ENCODE data around the gene LHX4. TPM values are rescaled to one million over a fixed set of nuclear protein-coding genes. Genes with fewer than 3 reads are reported as not detected.

Gene LHX4
- total and polyA plus RNA-seq, 4 donors: under 0.01 to 0.19 (median 0.05) TPM

DNA sequence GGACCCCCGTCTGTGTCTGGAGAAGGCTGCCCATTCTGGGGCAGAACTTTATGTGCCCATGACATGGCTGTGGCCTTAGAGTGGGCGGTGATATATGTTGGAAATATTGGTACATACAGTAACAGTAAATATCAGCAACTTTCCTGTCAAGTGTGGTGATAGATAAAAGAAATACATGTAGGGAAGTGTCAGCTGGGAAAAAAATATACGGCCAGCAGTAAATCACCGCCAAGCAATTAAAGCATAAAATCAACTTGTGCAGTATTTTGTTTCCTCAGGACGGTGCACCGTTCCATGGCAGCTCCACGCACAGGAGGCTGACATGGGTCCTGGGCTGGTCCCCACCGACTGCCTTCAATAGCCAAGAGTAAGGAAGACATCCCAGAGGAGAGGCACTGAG, 27.4 kb downstream of the LHX4 start (continued):
- TF ChIP-seq, protein P1, sequence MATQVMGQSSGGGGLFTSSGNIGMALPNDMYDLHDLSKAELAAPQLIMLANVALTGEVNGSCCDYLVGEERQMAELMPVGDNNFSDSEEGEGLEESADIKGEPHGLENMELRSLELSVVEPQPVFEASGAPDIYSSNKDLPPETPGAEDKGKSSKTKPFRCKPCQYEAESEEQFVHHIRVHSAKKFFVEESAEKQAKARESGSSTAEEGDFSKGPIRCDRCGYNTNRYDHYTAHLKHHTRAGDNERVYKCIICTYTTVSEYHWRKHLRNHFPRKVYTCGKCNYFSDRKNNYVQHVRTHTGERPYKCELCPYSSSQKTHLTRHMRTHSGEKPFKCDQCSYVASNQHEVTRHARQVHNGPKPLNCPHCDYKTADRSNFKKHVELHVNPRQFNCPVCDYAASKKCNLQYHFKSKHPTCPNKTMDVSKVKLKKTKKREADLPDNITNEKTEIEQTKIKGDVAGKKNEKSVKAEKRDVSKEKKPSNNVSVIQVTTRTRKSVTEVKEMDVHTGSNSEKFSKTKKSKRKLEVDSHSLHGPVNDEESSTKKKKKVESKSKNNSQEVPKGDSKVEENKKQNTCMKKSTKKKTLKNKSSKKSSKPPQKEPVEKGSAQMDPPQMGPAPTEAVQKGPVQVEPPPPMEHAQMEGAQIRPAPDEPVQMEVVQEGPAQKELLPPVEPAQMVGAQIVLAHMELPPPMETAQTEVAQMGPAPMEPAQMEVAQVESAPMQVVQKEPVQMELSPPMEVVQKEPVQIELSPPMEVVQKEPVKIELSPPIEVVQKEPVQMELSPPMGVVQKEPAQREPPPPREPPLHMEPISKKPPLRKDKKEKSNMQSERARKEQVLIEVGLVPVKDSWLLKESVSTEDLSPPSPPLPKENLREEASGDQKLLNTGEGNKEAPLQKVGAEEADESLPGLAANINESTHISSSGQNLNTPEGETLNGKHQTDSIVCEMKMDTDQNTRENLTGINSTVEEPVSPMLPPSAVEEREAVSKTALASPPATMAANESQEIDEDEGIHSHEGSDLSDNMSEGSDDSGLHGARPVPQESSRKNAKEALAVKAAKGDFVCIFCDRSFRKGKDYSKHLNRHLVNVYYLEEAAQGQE (IDR thresholded peaks at IDR 0.05): no peak
- TF ChIP-seq JUND (IDR thresholded peaks at IDR 0.05): no peak
- TF ChIP-seq RXRA (IDR thresholded peaks at IDR 0.05): no peak

DNA sequence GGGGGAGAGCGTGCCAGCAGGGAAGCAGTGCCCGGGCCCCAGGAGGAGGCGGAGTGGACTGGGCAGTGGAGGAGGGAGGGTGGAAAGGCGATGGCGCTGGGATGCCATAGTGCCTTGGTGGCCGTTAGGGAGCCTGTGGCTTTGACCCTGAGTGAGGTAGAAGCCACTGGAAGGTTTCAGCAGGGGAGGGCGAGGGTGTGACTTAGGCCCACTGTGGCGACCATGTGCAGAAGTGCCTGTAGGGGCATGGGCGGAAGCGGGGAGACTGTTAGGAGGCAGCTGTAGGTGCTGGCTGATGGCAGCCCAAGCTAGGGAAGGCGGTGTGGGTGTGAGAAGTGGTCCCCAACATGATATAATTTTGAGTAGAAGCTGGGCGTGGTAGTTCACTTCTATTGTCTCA, 28.2 kb downstream of the LHX4 start:
- no peak overlapping the region for H3K27ac ChIP-seq (ENCODE audit: low read depth in 1 of 2, low read length in 2 of 2)
- TF ChIP-seq FOXA1 (IDR thresholded peaks at IDR 0.05) (no peak), YY1 (IDR thresholded peaks at IDR 0.05) (no peak), JUND (IDR thresholded peaks at IDR 0.05) (no peak), TAF1 (conservative IDR thresholded peaks at IDR 0.05) (no peak), GABPA (IDR thresholded peaks at IDR 0.05 in 1 of 2, conservative IDR thresholded peaks at IDR 0.05 in 1 of 2) (no peak)
- H3K9ac ChIP-seq (ENCODE audit: low read depth in 1 of 2, low read length in 2 of 2): no peak overlapping the region
- H3K36me3 ChIP-seq (ENCODE audit: control insufficient read depth in 4 of 4, insufficient read depth in 3 of 4, low read depth in 1 of 4, low read length in 3 of 4): no peaks in the 10 kb centered on the region
- H3K4me1 ChIP-seq (ENCODE audit: control insufficient read depth in 4 of 4, insufficient read depth in 4 of 4, low read length in 3 of 4): no peaks in the 10 kb centered on the region
- peaks cover 0 to 2% (median 0%) of the 10 kb centered on the region in 4 donors for H3K27me3 ChIP-seq (ENCODE audit: control insufficient read depth in 4 of 4, insufficient read depth in 4 of 4, low read length in 3 of 4)
- H3K9me3 ChIP-seq (ENCODE audit: control insufficient read depth in 4 of 4, low read length in 3 of 4): no peaks in the 10 kb centered on the region
- no peak overlapping the region for H3K4me3 ChIP-seq (ENCODE audit: low read depth in 1 of 3, low read length in 3 of 3)
- no peak for DNase-seq (ENCODE audit: low spot score)
- WGBS: 86% methylated on average over 12 of the region's 12 CpGs

DNA sequence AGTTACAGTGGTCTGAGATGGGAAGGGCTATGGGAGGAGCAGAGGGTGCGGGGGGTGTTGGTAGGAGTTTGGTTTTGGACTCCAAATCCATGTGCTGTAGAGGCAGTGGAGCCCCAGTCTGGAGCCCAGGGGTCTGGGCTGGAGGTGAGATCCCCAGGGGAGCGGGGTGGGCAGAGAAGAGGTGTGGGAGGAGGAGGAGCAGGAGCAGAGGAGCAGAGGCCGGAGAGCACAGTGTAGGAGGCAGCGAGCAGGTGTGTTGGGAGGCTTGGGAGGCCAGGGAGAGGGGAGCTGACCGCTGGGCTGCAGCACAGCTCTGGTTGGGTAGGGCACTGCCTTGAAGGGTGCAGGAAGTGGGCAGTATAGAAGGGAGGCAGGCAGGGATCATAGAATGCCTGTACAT, 28.9 kb downstream of the LHX4 start:
- Histone ChIP-seq H3K9me3 (ENCODE audit: control insufficient read depth in 4 of 4, low read length in 3 of 4) (no peaks in the 10 kb centered on the region), H3K27me3 (ENCODE audit: control insufficient read depth in 4 of 4, insufficient read depth in 4 of 4, low read length in 3 of 4) (peaks cover 0 to 2% (median 0%) of the 10 kb centered on the region in 4 donors), H3K36me3 (ENCODE audit: control insufficient read depth in 4 of 4, insufficient read depth in 3 of 4, low read depth in 1 of 4, low read length in 3 of 4) (no peaks in the 10 kb centered on the region), H3K27ac (ENCODE audit: low read depth in 1 of 2, low read length in 2 of 2) (no peak overlapping the region), H3K4me3 (ENCODE audit: low read depth in 1 of 3, low read length in 3 of 3) (no peak overlapping the region), H3K9ac (ENCODE audit: low read depth in 1 of 2, low read length in 2 of 2) (no peak overlapping the region), H3K4me1 (ENCODE audit: control insufficient read depth in 4 of 4, insufficient read depth in 4 of 4, low read length in 3 of 4) (no peaks in the 10 kb centered on the region)
- DNase-seq (ENCODE audit: low spot score): no peak
- TF ChIP-seq FOXA2 (IDR thresholded peaks at IDR 0.05) (no peak), FOXA1 (IDR thresholded peaks at IDR 0.05) (no peak), YY1 (IDR thresholded peaks at IDR 0.05) (no peak), SP1 (IDR thresholded peaks at IDR 0.05) (no peak), EGR1 (IDR thresholded peaks at IDR 0.05; ENCODE audit: low read depth in 2 of 2) (no peak), HNF4G (IDR thresholded peaks at IDR 0.05) (no peak), GABPA (IDR thresholded peaks at IDR 0.05 in 1 of 2, conservative IDR thresholded peaks at IDR 0.05 in 1 of 2) (no peak), NR2F2 (IDR thresholded peaks at IDR 0.05) (no peak), JUND (IDR thresholded peaks at IDR 0.05) (no peak), HNF4A (conservative IDR thresholded peaks at IDR 0.05) (no peak), TAF1 (conservative IDR thresholded peaks at IDR 0.05) (no peak), RXRA (IDR thresholded peaks at IDR 0.05) (no peak), RAD21 (IDR thresholded peaks at IDR 0.05) (no peak)
- TF ChIP-seq, protein P2, sequence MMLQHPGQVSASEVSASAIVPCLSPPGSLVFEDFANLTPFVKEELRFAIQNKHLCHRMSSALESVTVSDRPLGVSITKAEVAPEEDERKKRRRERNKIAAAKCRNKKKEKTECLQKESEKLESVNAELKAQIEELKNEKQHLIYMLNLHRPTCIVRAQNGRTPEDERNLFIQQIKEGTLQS (IDR thresholded peaks at IDR 0.05): no peak
- TF ChIP-seq, protein P3, sequence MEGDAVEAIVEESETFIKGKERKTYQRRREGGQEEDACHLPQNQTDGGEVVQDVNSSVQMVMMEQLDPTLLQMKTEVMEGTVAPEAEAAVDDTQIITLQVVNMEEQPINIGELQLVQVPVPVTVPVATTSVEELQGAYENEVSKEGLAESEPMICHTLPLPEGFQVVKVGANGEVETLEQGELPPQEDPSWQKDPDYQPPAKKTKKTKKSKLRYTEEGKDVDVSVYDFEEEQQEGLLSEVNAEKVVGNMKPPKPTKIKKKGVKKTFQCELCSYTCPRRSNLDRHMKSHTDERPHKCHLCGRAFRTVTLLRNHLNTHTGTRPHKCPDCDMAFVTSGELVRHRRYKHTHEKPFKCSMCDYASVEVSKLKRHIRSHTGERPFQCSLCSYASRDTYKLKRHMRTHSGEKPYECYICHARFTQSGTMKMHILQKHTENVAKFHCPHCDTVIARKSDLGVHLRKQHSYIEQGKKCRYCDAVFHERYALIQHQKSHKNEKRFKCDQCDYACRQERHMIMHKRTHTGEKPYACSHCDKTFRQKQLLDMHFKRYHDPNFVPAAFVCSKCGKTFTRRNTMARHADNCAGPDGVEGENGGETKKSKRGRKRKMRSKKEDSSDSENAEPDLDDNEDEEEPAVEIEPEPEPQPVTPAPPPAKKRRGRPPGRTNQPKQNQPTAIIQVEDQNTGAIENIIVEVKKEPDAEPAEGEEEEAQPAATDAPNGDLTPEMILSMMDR (IDR thresholded peaks at IDR 0.05; ENCODE audit: low read depth, low read length, missing input control): no peak
- TF ChIP-seq, protein P1 (IDR thresholded peaks at IDR 0.05): no peak
- TF ChIP-seq, protein P4, sequence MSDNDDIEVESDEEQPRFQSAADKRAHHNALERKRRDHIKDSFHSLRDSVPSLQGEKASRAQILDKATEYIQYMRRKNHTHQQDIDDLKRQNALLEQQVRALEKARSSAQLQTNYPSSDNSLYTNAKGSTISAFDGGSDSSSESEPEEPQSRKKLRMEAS (IDR thresholded peaks at IDR 0.05): no peak
- TF ChIP-seq, protein P5, sequence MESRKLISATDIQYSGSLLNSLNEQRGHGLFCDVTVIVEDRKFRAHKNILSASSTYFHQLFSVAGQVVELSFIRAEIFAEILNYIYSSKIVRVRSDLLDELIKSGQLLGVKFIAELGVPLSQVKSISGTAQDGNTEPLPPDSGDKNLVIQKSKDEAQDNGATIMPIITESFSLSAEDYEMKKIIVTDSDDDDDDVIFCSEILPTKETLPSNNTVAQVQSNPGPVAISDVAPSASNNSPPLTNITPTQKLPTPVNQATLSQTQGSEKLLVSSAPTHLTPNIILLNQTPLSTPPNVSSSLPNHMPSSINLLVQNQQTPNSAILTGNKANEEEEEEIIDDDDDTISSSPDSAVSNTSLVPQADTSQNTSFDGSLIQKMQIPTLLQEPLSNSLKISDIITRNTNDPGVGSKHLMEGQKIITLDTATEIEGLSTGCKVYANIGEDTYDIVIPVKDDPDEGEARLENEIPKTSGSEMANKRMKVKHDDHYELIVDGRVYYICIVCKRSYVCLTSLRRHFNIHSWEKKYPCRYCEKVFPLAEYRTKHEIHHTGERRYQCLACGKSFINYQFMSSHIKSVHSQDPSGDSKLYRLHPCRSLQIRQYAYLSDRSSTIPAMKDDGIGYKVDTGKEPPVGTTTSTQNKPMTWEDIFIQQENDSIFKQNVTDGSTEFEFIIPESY (IDR thresholded peaks at IDR 0.05): no peak
- WGBS: 81% methylated on average over 5 of the region's 5 CpGs

Data from liver (tissue), 9 donors.